Transverse colon (tissue), 3 donors: Measurements from ENCODE around the gene SRPK2.

Experiments used
- CTCF ChIP-seq, 5 experiments: fragments of 200-600 bp in 3 of 5; fragments of 450-650 bp in 2 of 5; sonication (generic) in 3 of 5; IDR thresholded peaks; 1 replicate in 2 of 5; 2 replicates in 3 of 5; pipeline ENCODE4 v1.5.1; 2016 to 2017; ENCODE audit warnings: antibody characterized with exemption in 5 of 5, inconsistent platforms in 3 of 5, mild to moderate bottlenecking in 2 of 5, moderate library complexity in 1 of 5
- POLR2A ChIP-seq: fragments of 450-650 bp; IDR thresholded peaks from one replicate; pipeline ENCODE4 v1.6.1; 2016; ENCODE audit warnings: antibody characterized with exemption, mild to moderate bottlenecking, moderate library complexity

- TF ChIP-seq CTCF (IDR thresholded peaks at IDR 0.05) (no peak), POLR2A (no peak)
These were observed 249.3 kb downstream of the SRPK2 start for GRCh38 chr7:105139381-105139780.
